Measurements from ENCODE around the gene OR51S1.

- TF ChIP-seq GABPA (IDR thresholded peaks at IDR 0.05; ENCODE audit: low read depth): no peak
- no peak for TF ChIP-seq CTCF (IDR thresholded peaks at IDR 0.05; ENCODE audit: insufficient read depth, low read length)
- TF ChIP-seq POLR2AphosphoS5 (IDR thresholded peaks at IDR 0.05; ENCODE audit: low read depth): no peak
- TF ChIP-seq REST (IDR thresholded peaks at IDR 0.05; ENCODE audit: insufficient replicate concordance, low read depth): no peak
Observed at GRCh38 chr11:4863876-4864275, 14.9 kb upstream of the OR51S1 start.
